ENCODE results near the gene UBAC2. TPM values are rescaled to one million over a fixed set of nuclear protein-coding genes. Genes with fewer than 3 reads are reported as not detected.

The UBAC2 gene
- total RNA-seq, 4 donors from 2014 or later = 43.5 to 59.6 (median 52.0) TPM

DNA sequence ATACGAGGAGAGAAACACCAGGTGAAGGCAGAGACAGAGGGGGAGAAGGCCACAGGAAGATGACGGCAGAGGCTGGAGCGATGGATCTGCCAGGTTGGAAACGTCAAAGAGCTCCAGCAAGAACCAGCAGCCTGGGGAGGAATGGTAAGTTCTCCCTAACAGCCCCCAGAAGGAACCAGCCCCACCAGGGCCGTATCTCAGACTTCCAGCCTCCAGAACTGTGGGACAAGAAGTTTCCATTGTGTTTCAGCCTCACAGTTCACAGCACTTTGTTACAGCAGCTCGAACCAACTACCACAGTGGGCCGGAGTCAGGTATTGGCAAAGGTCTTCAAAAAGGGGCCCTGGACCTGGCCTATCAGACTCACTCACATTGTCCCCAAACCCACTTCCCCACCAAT lies 195.8 kb downstream of the UBAC2 start:
- H3K9me3 ChIP-seq = no peaks in the 10 kb centered on the region
- no peak for DNase-seq (ENCODE audit: low spot score in 2 of 2)
- no peaks in the 10 kb centered on the region for H3K36me3 ChIP-seq
- no peak overlapping the region for H3K27ac ChIP-seq
- no peaks in the 10 kb centered on the region for H3K27me3 ChIP-seq
- WGBS, 2 donors = 88 to 91% methylated on average over 7 of the region's 7 CpGs
- TF ChIP-seq EP300 (IDR thresholded peaks at IDR 0.05) = no peak
- TF ChIP-seq, protein P1, sequence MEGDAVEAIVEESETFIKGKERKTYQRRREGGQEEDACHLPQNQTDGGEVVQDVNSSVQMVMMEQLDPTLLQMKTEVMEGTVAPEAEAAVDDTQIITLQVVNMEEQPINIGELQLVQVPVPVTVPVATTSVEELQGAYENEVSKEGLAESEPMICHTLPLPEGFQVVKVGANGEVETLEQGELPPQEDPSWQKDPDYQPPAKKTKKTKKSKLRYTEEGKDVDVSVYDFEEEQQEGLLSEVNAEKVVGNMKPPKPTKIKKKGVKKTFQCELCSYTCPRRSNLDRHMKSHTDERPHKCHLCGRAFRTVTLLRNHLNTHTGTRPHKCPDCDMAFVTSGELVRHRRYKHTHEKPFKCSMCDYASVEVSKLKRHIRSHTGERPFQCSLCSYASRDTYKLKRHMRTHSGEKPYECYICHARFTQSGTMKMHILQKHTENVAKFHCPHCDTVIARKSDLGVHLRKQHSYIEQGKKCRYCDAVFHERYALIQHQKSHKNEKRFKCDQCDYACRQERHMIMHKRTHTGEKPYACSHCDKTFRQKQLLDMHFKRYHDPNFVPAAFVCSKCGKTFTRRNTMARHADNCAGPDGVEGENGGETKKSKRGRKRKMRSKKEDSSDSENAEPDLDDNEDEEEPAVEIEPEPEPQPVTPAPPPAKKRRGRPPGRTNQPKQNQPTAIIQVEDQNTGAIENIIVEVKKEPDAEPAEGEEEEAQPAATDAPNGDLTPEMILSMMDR (IDR thresholded peaks at IDR 0.05) = no peak
- no peak for TF ChIP-seq POLR2A (IDR thresholded peaks at IDR 0.05)
- H3K4me1 ChIP-seq = no peaks in the 10 kb centered on the region
- H3K4me3 ChIP-seq = no peak overlapping the region

DNA sequence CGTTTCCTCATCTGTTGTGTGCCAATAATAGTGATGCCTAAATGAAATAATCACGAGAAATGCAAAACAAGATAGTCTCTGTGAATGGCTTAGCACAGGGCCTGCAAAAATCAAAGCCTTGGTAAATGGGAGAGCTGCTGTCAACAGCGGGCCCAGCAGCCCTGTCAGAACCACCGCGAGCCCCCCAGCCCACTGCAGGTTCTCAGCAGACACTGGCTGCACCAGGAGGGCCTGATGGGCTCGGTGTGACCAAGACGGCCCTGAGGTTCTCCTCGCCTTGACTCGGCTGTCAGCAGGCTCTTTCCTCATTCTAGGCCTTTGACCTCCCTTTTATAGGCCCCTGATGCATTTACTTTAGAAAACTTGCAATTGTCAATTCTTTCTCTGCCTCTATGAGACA lies 197.4 kb downstream of the UBAC2 start:
- Histone ChIP-seq H3K27ac (no peak overlapping the region), H3K9me3 (peaks cover 0 to 4% (median 0%) of the 10 kb centered on the region in 4 donors), H3K4me1 (no peaks in the 10 kb centered on the region), H3K27me3 (no peaks in the 10 kb centered on the region), H3K36me3 (no peaks in the 10 kb centered on the region), H3K4me3 (no peak overlapping the region)
- 67 to 75% methylated on average over 9 of the region's 9 CpGs for whole genome bisulfite sequencing, 2 donors
- no peak for DNase-seq (ENCODE audit: low spot score in 2 of 2)
- TF ChIP-seq EP300 (IDR thresholded peaks at IDR 0.05) (no peak), POLR2A (IDR thresholded peaks at IDR 0.05) (no peak)
- TF ChIP-seq, protein P1 (IDR thresholded peaks at IDR 0.05) = no peak

DNA sequence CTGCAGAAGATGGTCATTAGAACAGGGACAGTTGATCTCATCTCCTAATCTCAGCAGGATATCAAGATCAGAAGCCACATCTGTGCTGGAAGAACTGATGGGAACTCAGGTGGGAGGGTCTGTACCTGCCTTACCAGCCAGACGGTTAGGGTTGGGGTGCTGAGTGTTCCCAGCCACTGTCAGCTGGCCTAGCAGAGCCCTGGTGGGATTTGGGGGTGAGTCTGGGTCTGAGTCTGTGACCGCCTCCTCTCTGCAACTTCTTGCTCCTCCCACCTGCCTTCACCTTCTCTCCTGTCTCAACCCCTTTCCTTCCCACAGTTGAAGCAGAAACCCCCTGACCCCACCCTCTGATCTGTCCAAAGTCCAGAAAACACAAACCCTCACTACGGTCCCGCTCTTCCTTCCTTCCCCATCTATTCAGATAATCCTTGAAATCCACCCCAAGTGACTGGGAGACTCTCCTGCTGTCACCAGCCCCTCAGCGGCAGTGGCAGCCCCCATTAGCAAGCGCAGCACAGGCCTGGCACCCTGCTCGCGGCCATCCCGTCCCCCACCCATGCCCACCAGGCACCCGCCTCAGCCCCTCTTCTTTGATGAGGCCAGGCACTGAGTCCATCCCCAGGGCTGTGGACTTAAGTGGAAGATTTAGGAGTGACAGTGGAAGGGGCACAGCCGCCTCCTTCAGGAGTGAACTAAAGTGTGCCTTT lies 198.4 kb downstream of the UBAC2 start:
- no peak overlapping the region for H3K4me3 ChIP-seq
- peaks cover 0 to 4% (median 0%) of the 10 kb centered on the region in 4 donors for H3K9me3 ChIP-seq
- TF ChIP-seq, protein P1 (IDR thresholded peaks at IDR 0.05) = no peak
- TF ChIP-seq POLR2A (IDR thresholded peaks at IDR 0.05) (no peak), EP300 (IDR thresholded peaks at IDR 0.05) (no peak)
- no peaks in the 10 kb centered on the region for H3K4me1 ChIP-seq
- no peak for DNase-seq (ENCODE audit: low spot score in 2 of 2)
- no peaks in the 10 kb centered on the region for H3K27me3 ChIP-seq
- WGBS, 2 donors = 92 to 94% methylated on average over 11 of the region's 11 CpGs
- H3K36me3 ChIP-seq = no peaks in the 10 kb centered on the region
- H3K27ac ChIP-seq = no peak overlapping the region

DNA sequence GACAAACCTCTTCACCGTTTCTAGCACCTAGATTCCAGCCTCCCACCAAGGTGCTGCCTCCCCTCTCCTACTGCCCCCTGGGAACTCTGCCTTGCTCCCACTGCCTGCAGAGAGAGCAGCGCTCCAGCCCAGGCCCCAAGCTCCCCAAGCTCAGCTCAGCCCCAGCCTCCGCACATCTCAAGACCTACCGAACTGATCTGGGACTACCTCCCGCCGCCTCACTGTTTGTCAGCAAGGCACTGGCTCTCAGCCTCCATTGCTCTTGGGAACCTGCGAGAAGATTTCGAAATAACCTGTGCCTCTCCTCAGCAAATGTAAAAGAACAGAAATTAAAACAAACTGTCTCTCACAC lies 198.9 kb downstream of the UBAC2 start:
- no peaks in the 10 kb centered on the region for H3K36me3 ChIP-seq
- no peak for DNase-seq (ENCODE audit: low spot score in 2 of 2)
- no peak overlapping the region for H3K4me3 ChIP-seq
- TF ChIP-seq EP300 (IDR thresholded peaks at IDR 0.05) (no peak), POLR2A (IDR thresholded peaks at IDR 0.05) (no peak)
- TF ChIP-seq, protein P1 (IDR thresholded peaks at IDR 0.05) = no peak
- 85 to 90% methylated on average over 8 of the region's 8 CpGs for WGBS, 2 donors
- H3K27ac ChIP-seq = no peak overlapping the region
- H3K27me3 ChIP-seq = no peaks in the 10 kb centered on the region
- peaks cover 0 to 4% (median 0%) of the 10 kb centered on the region in 4 donors for H3K9me3 ChIP-seq
- no peaks in the 10 kb centered on the region for H3K4me1 ChIP-seq

DNA sequence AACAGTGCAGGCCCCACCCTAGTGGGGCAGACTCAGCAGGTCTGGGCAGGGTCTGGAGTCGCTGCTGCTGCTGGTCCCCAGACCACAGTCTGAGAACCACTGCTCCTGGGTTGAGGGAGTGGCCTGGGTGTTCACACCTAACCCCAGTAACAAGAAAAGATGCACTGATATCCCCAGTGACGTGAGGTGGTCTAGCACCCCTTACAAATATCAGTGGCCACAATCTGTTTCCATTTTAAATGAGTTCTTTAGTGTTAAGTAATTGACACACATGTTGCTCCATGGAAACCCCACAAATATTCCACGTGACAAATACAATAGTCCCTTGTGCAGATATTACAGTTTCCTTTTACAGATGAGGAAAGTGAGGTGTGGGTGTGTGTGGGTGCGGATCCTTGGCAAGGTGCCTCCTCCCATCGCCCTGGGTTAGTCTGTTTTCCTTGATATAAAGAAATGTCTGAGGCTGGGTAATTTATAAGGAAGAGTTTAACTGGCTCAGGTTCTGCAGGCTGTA lies 202.9 kb downstream of the UBAC2 start:
- Histone ChIP-seq H3K27ac (no peak overlapping the region), H3K36me3 (no peaks in the 10 kb centered on the region), H3K4me3 (no peak overlapping the region), H3K4me1 (no peaks in the 10 kb centered on the region), H3K27me3 (no peaks in the 10 kb centered on the region), H3K9me3 (peaks cover 0 to 8% (median 0%) of the 10 kb centered on the region in 4 donors)
- WGBS, 2 donors = 55 to 62% methylated on average over 5 of the region's 5 CpGs
- DNase-seq (ENCODE audit: low spot score in 2 of 2) = no peak
- TF ChIP-seq EP300 (IDR thresholded peaks at IDR 0.05) (no peak), POLR2A (IDR thresholded peaks at IDR 0.05) (no peak)
- TF ChIP-seq, protein P1 (IDR thresholded peaks at IDR 0.05) = no peak

All from tibial nerve (tissue), 4 donors.